Karpas-422 (cell line): ENCODE data around the gene CTSC. TPM values are rescaled to one million over a fixed set of nuclear protein-coding genes. Genes with fewer than 3 reads are reported as not detected.

ENCODE experiments used
- DNase-seq: peaks from one replicate; pipeline ENCODE4 v3.0.0-alpha.2; 2015
- H2AFZ ChIP-seq: fragments of 200-600 bp; sonication (generic); 2 replicates; pipeline ENCODE4 v1.6.1; 2014; ENCODE audit warnings: antibody characterized with exemption, low read length, mixed read lengths
- H3K27ac ChIP-seq: fragments of 200-600 bp; sonication (generic); 2 replicates; pipeline ENCODE4 v1.5.1; 2014; ENCODE audit warnings: mild to moderate bottlenecking, low read length, moderate library complexity
- H3K27me3 ChIP-seq: fragments of 200-600 bp; sonication (generic); 2 replicates; pipeline ENCODE4 v1.6.1; 2014; ENCODE audit warnings: low read length, mixed read lengths
- H3K36me3 ChIP-seq: fragments of 200-600 bp; sonication (generic); 2 replicates; pipeline ENCODE4 v1.6.1; 2014; ENCODE audit warnings: low read length, mixed read lengths; ENCODE audit not compliant: insufficient read depth
- H3K4me1 ChIP-seq: fragments of 200-600 bp; sonication (generic); 2 replicates; pipeline ENCODE4 v1.6.1; 2014; ENCODE audit warnings: mild to moderate bottlenecking, low read length, mixed read lengths
- H3K4me2 ChIP-seq: fragments of 200-600 bp; sonication (generic); 2 replicates; pipeline ENCODE4 v1.6.1; 2014; ENCODE audit warnings: low read length, low read depth, mild to moderate bottlenecking; ENCODE audit not compliant: poor library complexity, severe bottlenecking
- H3K4me3 ChIP-seq: fragments of 200-600 bp; sonication (generic); 2 replicates; pipeline ENCODE4 v1.5.1; 2014; ENCODE audit warnings: mild to moderate bottlenecking, antibody characterized with exemption, low read length, mixed read lengths
- H3K79me2 ChIP-seq: fragments of 200-600 bp; sonication (generic); 2 replicates; pipeline ENCODE4 v1.6.1; 2014; ENCODE audit warnings: mild to moderate bottlenecking, low read length, mixed read lengths
- H3K9ac ChIP-seq: fragments of 200-600 bp; sonication (generic); 2 replicates; pipeline ENCODE4 v1.6.0; 2014; ENCODE audit warnings: low read length
- H3K9me2 ChIP-seq: fragments of 200-600 bp; sonication (generic), shearing (Covaris generic); replicated peaks from 2 replicates; pipeline ENCODE4 v1.6.0; 2014; ENCODE audit warnings: mild to moderate bottlenecking, low read length, moderate library complexity; ENCODE audit not compliant: insufficient read depth
- H3K9me3 ChIP-seq: fragments of 300-700, 200-600 bp; sonication (generic); 2 replicates; pipeline ENCODE4 v1.6.1; 2014; ENCODE audit warnings: low read length, mixed read lengths
- H4K20me1 ChIP-seq: fragments of 200-600 bp; sonication (generic); 2 replicates; pipeline ENCODE4 v1.6.1; 2014; ENCODE audit warnings: mild to moderate bottlenecking, antibody characterized with exemption, low read length, low read depth; ENCODE audit not compliant: insufficient read depth
- total RNA-seq: library from RNA; depleted of rRNA; stranded (reverse); fragments of >200 nt; shearing (Covaris generic); gene quantifications from 2 replicates; pipeline ENCODE4 v1.2.3, GENCODE V29; 2014; ENCODE audit warnings: low replicate concordance

Gene CTSC
- total RNA-seq, 1 experiment from 2014 or later, result 453 TPM

DNA sequence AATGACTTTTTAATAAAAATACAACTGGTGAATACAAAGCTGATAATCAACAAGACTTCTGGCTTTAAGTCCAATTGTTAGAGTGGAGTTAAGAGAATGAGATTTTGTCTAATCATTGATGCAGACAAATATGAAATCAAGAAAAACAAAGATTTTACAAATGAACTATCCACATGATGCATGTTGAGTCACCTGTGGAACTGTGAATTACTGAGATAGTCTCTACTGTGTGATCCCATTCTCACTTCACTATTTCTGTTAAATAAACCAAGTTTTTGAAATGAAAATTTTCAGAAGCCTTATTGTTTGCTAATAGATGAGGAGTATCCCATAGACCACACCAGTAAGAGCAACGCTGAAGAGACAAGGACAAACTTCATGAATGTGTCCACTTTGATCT, 8.4 kb upstream of the CTSC start:
- Histone ChIP-seq H3K27me3 (no peaks in the 10 kb centered on the region), H3K4me3 (no peak overlapping the region), H3K4me1 (no peaks in the 10 kb centered on the region), H3K4me2 (no peak overlapping the region), H3K9me2 (no peaks in the 10 kb centered on the region), H4K20me1 (no peaks in the 10 kb centered on the region), H3K36me3 (no peaks in the 10 kb centered on the region), H3K9ac (no peak overlapping the region), H3K9me3 (no peaks in the 10 kb centered on the region), H3K79me2 (no peaks in the 10 kb centered on the region), H3K27ac (no peak overlapping the region), H2AFZ (no peak overlapping the region)
- DNase-seq, result no peak

DNA sequence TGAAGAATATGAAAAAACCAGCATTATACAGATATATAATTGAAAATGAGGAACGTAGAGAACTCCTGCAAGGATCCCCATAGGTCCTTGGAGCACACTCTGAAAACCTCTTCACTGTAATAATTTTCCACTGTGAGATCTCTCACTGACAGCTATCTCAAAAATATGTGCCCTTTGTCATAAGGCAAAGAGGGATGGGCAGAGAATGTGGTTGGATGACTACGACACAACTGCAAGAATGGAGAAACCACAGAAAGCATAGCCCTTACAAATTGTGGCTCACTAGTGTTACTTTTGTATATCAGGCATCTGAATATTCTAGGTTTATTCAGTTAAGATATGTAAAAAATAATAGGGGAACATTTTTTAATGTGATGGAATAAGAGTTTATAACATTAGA, 7.9 kb upstream of the CTSC start:
- no peak for DNase-seq
- H3K9me3 ChIP-seq, result no peaks in the 10 kb centered on the region
- H3K4me2 ChIP-seq, result no peak overlapping the region
- H3K4me1 ChIP-seq, result no peaks in the 10 kb centered on the region
- H3K9ac ChIP-seq, result no peak overlapping the region
- no peak overlapping the region for H2AFZ ChIP-seq
- H3K79me2 ChIP-seq, result no peaks in the 10 kb centered on the region
- no peak overlapping the region for H3K27ac ChIP-seq
- H3K36me3 ChIP-seq, result no peaks in the 10 kb centered on the region
- no peaks in the 10 kb centered on the region for H3K27me3 ChIP-seq
- no peaks in the 10 kb centered on the region for H4K20me1 ChIP-seq
- no peak overlapping the region for H3K4me3 ChIP-seq
- no peaks in the 10 kb centered on the region for H3K9me2 ChIP-seq

DNA sequence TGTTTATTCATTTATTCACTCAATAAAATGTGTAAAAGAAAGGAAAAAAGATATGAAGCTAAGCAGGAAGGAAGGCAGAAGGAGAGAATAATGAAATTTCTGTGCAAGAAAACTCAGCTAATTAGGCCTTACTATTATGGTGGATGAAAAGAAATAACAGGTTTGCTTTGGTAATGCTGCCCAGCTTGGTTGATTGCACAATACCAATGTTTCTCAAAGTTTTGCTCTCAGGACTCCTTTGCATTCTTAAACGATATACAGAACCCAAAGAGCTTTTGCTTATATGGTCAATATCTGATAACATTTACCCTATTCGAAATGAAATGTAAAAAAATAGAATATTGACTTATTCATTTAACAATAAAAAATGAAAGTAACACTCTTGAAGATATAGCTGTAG, 7.3 kb upstream of the CTSC start:
- H3K4me3 ChIP-seq, result no peak overlapping the region

DNA sequence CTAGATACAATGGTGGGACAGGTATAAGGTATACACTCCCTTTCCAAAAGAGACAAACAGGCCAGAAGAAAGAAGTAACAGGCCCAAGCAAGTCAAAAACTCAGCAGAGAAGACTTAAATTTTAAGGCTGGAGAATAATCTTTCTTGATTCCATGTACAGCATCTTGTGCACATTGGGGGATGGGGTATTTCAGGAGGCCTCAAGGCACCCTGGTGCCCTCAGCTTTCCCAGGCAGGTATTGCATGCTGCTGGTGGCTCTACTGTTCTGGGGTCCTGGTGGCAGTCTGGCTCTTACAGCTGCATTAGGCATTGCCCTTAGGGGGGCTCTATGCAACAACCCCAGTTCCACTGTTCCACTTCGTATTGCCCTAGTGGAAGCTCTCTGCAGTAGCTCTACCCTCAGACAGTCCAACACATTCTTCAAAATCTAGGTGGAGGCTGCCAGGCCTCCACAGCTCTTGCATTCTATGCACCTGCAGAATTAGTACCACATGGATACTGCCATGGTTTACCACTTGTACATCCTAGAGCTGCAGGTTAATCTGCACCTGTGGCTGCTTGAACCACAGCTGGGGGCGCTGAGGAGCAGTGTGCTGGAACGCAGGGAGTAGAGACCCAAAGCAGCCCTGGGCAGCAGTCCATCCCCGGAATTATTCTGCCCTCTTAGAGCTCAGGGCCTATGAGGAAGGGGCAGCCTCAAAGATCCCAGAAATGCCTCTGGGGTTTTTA, 4.2 kb upstream of the CTSC start:
- Histone ChIP-seq H3K79me2 (peaks cover 20% of the 10 kb centered on the region), H3K4me3 (no peak overlapping the region), H3K4me1 (peaks cover 14% of the 10 kb centered on the region), H4K20me1 (no peaks in the 10 kb centered on the region), H3K36me3 (no peaks in the 10 kb centered on the region), H2AFZ (no peak overlapping the region), H3K9ac (no peak overlapping the region), H3K27me3 (no peaks in the 10 kb centered on the region), H3K27ac (no peak overlapping the region), H3K9me3 (no peaks in the 10 kb centered on the region), H3K9me2 (no peaks in the 10 kb centered on the region), H3K4me2 (no peak overlapping the region)
- peak; percentile 65 for DNase-seq

More for the DNA sequence above, 7.3 kb upstream of the CTSC start:
- no peak overlapping the region for H3K9ac ChIP-seq
- H3K27me3 ChIP-seq, result no peaks in the 10 kb centered on the region
- DNase-seq, result no peak
- no peak overlapping the region for H3K27ac ChIP-seq
- no peak overlapping the region for H2AFZ ChIP-seq
- no peaks in the 10 kb centered on the region for H3K9me2 ChIP-seq
- H4K20me1 ChIP-seq, result no peaks in the 10 kb centered on the region
- H3K4me1 ChIP-seq, result no peaks in the 10 kb centered on the region
- H3K79me2 ChIP-seq, result no peaks in the 10 kb centered on the region
- no peaks in the 10 kb centered on the region for H3K9me3 ChIP-seq
- H3K4me2 ChIP-seq, result no peak overlapping the region
- H3K36me3 ChIP-seq, result no peaks in the 10 kb centered on the region

DNA sequence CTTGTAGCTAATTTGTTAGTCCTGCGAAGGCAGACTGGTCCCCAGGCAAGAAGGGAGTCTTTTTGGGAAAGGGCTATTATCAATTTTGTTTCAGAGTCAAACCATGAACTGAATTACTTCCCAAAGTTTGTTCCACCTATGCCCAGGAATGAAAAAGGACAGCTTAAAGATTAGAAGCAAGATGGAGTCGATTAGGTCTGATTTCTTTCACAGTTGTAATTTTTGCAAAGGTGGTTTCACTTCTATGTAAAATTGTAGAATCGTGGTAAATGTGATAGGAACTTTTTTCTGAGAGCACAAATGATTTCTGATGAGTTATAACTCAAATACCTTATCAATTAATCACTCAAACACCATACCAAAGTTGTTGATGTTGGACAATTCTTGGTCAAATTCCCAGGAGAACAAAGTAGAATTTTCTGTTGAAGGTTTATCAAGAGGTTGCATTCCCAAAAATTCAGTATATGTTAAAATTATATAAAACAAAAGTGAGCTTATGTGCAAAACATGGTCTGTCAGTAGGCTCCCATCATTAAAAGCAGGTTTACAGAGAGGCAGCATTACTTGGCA, 2.9 kb upstream of the CTSC start:
- no peaks in the 10 kb centered on the region for H3K9me2 ChIP-seq
- H3K27me3 ChIP-seq, result no peaks in the 10 kb centered on the region
- no peak overlapping the region for H3K9ac ChIP-seq
- no peak overlapping the region for H3K4me3 ChIP-seq
- no peaks in the 10 kb centered on the region for H3K9me3 ChIP-seq
- DNase-seq, result no peak
- no peak overlapping the region for H2AFZ ChIP-seq
- H3K4me2 ChIP-seq, result no peak overlapping the region
- peaks cover 32% of the 10 kb centered on the region for H3K79me2 ChIP-seq
- H3K4me1 ChIP-seq, result peaks cover 26% of the 10 kb centered on the region
- H3K36me3 ChIP-seq, result peaks cover 5% of the 10 kb centered on the region
- peaks cover 6% of the 10 kb centered on the region; the same call in 1 of the 2 replicates for H4K20me1 ChIP-seq
- H3K27ac ChIP-seq, result no peak overlapping the region

DNA sequence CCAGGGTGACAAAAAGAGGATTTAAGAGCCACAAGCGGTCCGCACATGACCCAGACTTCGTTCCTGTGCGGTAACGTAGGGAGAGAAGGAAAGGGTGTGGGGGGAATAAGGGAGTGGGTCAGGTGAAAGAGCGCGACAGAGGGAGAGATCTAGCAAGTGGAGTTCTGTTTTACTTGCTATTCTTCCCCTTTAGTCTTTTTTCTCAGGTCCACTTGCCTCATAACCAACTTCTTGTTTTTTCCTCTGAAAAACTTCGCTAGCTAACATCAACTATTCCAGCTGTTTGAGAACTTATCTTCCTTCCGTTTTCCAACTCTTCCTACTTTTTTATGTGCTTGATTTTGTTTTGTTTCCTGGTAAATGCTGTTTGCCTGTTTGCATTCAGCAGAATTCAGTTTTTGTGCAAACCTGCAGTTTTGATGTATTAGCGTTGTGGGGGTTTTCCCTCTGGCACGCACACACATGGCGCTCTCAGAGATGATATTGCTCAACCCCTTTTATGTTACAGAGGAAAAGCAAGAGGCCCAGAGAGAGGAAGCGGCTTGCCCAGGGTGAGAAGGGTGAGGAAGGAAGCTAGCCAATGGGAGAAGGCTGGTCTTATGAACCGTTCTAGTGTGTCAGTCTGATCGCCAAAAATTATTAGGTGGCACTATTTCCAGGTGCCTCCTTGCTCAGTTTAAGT, 592 bp upstream of the CTSC start:
- Histone ChIP-seq H4K20me1 (peaks cover 9% of the 10 kb centered on the region; the same call in 1 of the 2 replicates), H3K4me1 (peaks cover 49% of the 10 kb centered on the region), H3K9ac (peak overlapping the region; percentile 94), H3K9me2 (no peaks in the 10 kb centered on the region), H3K27ac (peak overlapping the region; percentile 78), H3K36me3 (peaks cover 28% of the 10 kb centered on the region), H3K4me3 (peak overlapping the region; percentile 91), H3K79me2 (peaks cover 55% of the 10 kb centered on the region), H2AFZ (peak overlapping the region; percentile 68), H3K27me3 (no peaks in the 10 kb centered on the region), H3K4me2 (peak overlapping the region; percentile 96), H3K9me3 (no peaks in the 10 kb centered on the region)
- DNase-seq, result peak; percentile 95

DNA sequence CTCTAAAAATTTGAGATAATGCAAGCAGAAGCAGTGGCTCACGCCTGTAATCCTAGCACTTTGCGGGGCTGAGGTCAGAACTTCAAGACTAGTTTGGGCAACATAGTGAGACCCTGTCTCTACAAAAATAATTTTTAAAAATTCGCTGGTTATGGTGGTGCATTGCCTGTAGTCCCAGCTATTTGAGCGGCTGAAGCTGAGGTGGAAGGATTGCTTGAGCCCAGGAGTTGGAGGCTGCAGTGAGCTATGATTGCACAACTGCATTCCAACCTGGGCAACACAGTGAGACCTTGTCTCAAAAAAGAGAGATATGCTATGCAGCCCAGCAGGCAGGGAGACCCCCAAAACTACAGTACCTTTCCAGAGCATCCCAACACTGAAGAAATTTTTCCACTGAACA, 2.3 kb downstream of the CTSC start:
- H2AFZ ChIP-seq, result no peak overlapping the region
- no peaks in the 10 kb centered on the region for H3K9me2 ChIP-seq
- H3K27ac ChIP-seq, result no peak overlapping the region
- H3K9me3 ChIP-seq, result no peaks in the 10 kb centered on the region
- H3K36me3 ChIP-seq, result peaks cover 56% of the 10 kb centered on the region
- H3K79me2 ChIP-seq, result peaks cover 83% of the 10 kb centered on the region
- H3K4me1 ChIP-seq, result peaks cover 73% of the 10 kb centered on the region
- peaks cover 9% of the 10 kb centered on the region; the same call in 1 of the 2 replicates for H4K20me1 ChIP-seq
- peak overlapping the region; percentile 94 for H3K9ac ChIP-seq
- H3K4me2 ChIP-seq, result peak overlapping the region; percentile 96
- H3K27me3 ChIP-seq, result no peaks in the 10 kb centered on the region
- no peak for DNase-seq
- H3K4me3 ChIP-seq, result peak overlapping the region; percentile 91

DNA sequence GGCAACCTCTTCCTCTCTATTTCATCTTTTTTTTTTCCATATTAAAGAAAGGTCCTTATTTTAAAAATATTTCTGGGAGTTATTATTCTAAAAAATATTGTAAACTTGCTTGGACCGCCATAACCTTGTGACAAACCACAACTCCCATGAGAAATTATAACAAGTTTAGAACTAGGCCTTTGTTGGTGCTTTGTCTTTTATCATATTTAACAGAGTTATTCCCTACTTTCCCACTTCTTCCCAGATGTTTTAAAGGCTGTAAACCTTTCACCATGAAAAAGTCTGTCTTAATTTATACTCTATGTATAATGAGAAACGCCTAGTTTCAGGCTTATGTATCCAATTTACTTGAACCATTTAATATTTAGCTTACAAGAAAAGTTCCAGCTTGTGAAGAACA, 3.7 kb downstream of the CTSC start:
- Histone ChIP-seq H3K27me3 (no peaks in the 10 kb centered on the region), H2AFZ (no peak overlapping the region), H3K9ac (no peak overlapping the region), H3K9me3 (no peaks in the 10 kb centered on the region), H3K79me2 (peaks cover 96% of the 10 kb centered on the region), H3K36me3 (peaks cover 68% of the 10 kb centered on the region), H3K4me3 (peak overlapping the region; percentile 91; the same call in 1 of the 2 replicates), H3K27ac (no peak overlapping the region), H4K20me1 (peaks cover 9% of the 10 kb centered on the region; the same call in 1 of the 2 replicates), H3K4me1 (peaks cover 82% of the 10 kb centered on the region), H3K4me2 (peak overlapping the region; percentile 96), H3K9me2 (no peaks in the 10 kb centered on the region)
- DNase-seq, result no peak
